Measurements from ENCODE around the gene NTF4. TPM values are rescaled to one million over a fixed set of nuclear protein-coding genes. Genes with fewer than 3 reads are reported as not detected.

NTF4 gene
- total RNA-seq, 1 experiment from 2014 or later: 3.9 TPM

DNA sequence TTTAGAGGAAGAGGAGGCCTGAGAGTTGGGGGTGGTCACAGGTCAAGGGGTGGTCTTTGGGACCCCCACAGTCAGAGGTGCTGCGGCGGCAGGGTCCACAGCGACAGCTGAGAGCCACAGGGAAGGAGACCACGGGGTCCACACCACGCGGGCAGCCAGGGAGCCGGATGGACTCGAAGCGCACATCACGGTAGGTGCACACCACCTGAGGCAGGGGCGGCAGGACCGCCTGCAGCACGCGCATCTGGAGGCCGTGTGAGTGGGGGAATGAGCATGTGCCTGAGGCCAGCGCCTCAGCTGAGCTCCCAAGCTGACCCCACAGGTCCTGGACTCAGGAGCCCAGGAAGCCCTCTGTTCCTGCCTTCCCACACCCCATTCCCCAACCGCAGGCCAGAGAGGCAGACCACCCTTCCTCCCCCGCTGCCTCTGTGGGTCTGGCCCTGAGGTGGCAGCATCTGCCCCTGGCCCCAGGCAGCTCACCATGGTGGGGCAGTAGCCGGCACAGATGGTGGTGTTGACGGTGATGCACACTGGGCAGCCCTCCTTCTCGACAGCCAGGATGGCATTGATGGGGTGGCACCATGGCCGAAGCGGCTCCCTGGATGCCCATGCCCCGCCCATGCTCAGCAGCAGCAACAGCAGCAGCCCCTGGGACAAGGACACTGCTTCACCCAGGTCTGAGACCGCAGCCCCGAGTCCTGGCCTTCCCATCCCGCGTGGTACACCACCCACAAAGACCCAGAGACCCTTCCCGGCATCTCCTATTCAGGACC, 48.4 kb downstream of the NTF4 start:
- peaks cover 23% of the 10 kb centered on the region for H3K4me1 Mint-ChIP-seq
- DNase-seq (ENCODE audit: low spot score) (no peak), ATAC-seq (no peak)
- no peak overlapping the region for H3K27ac Mint-ChIP-seq
- ChIA-PET POLR2A (no interaction called here), CTCF (interaction anchor here (6.5 kb wide), 1 partner anchor 16 kb away, joined by 78 read pairs; no protein-coding TSS in a partner anchor)
- H3K27me3 Mint-ChIP-seq (ENCODE audit: low read depth): peaks cover 30% of the 10 kb centered on the region
- H3K36me3 Mint-ChIP-seq: peaks cover 25% of the 10 kb centered on the region
- no peak overlapping the region for H3K4me3 Mint-ChIP-seq
- no peaks in the 10 kb centered on the region for H3K9me3 Mint-ChIP-seq
- TF ChIP-seq SOX15 (CRISPR knock-in tag; IDR thresholded peaks at IDR 0.05) (no peak), CREB1 (CRISPR knock-in tag; IDR thresholded peaks at IDR 0.05) (no peak), NFATC4 (CRISPR knock-in tag; IDR thresholded peaks at IDR 0.05) (no peak), ZNF423 (CRISPR knock-in tag; IDR thresholded peaks at IDR 0.05) (no peak), FOXK1 (CRISPR knock-in tag; IDR thresholded peaks at IDR 0.05) (no peak), NFE2L1 (CRISPR knock-in tag; IDR thresholded peaks at IDR 0.05) (no peak)
- TF ChIP-seq, protein P1, sequence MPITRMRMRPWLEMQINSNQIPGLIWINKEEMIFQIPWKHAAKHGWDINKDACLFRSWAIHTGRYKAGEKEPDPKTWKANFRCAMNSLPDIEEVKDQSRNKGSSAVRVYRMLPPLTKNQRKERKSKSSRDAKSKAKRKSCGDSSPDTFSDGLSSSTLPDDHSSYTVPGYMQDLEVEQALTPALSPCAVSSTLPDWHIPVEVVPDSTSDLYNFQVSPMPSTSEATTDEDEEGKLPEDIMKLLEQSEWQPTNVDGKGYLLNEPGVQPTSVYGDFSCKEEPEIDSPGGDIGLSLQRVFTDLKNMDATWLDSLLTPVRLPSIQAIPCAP (CRISPR knock-in tag; IDR thresholded peaks at IDR 0.05): no peak

- Mint-ChIP-seq H3K27ac (no peak overlapping the region), H3K4me1 (peaks cover 13% of the 10 kb centered on the region), H3K9me3 (no peaks in the 10 kb centered on the region), H3K4me3 (no peak overlapping the region), H3K27me3 (ENCODE audit: low read depth) (peaks cover 16% of the 10 kb centered on the region), H3K36me3 (peaks cover 32% of the 10 kb centered on the region)
- ATAC-seq: no peak
- TF ChIP-seq, protein P2, sequence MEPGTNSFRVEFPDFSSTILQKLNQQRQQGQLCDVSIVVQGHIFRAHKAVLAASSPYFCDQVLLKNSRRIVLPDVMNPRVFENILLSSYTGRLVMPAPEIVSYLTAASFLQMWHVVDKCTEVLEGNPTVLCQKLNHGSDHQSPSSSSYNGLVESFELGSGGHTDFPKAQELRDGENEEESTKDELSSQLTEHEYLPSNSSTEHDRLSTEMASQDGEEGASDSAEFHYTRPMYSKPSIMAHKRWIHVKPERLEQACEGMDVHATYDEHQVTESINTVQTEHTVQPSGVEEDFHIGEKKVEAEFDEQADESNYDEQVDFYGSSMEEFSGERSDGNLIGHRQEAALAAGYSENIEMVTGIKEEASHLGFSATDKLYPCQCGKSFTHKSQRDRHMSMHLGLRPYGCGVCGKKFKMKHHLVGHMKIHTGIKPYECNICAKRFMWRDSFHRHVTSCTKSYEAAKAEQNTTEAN (CRISPR knock-in tag; IDR thresholded peaks at IDR 0.05): no peak
- TF ChIP-seq, protein P3, sequence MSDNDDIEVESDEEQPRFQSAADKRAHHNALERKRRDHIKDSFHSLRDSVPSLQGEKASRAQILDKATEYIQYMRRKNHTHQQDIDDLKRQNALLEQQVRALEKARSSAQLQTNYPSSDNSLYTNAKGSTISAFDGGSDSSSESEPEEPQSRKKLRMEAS (CRISPR knock-in tag; IDR thresholded peaks at IDR 0.05): no peak
- TF ChIP-seq NFE2L1 (CRISPR knock-in tag; IDR thresholded peaks at IDR 0.05): no peak
- TF ChIP-seq ZNF512 (CRISPR knock-in tag; IDR thresholded peaks at IDR 0.05; ENCODE audit: borderline replicate concordance): no peak
- TF ChIP-seq FOXP1 (CRISPR knock-in tag; IDR thresholded peaks at IDR 0.05; ENCODE audit: borderline replicate concordance): no peak
- TF ChIP-seq ETV6 (CRISPR knock-in tag; IDR thresholded peaks at IDR 0.05): no peak
- no peak for TF ChIP-seq ELF4 (CRISPR knock-in tag; IDR thresholded peaks at IDR 0.05; ENCODE audit: low read depth)
- no peak for TF ChIP-seq ZNF416 (CRISPR knock-in tag; IDR thresholded peaks at IDR 0.05)
- DNase-seq (ENCODE audit: low spot score): no peak
- POLR2A ChIA-PET: no interaction called here
- CTCF ChIA-PET: interaction anchor here (1.8 kb wide), 1 partner anchor 15 kb away, joined by 10 read pairs; no protein-coding TSS in a partner anchor
Observed at GRCh38 chr19:49014870-49015255, 49.8 kb downstream of the NTF4 start.

GRCh38 chr19:49014123-49014869, 50.3 kb downstream of the NTF4 start:
- ATAC-seq: no peak
- Mint-ChIP-seq H3K4me1 (peaks cover 10% of the 10 kb centered on the region), H3K9me3 (no peaks in the 10 kb centered on the region), H3K4me3 (no peak overlapping the region), H3K27me3 (ENCODE audit: low read depth) (peaks cover 12% of the 10 kb centered on the region), H3K27ac (no peak overlapping the region), H3K36me3 (peaks cover 35% of the 10 kb centered on the region)
- CTCF ChIA-PET: interaction anchor here (1.3 to 1.9 kb wide), 3 partner anchors 14 to 83 kb away, joined by 4 to 10 read pairs (median 10); partner anchors contain the start of genes GYS1 and RUVBL2
- no peak for DNase-seq (ENCODE audit: low spot score)
- POLR2A ChIA-PET: no interaction called here
- TF ChIP-seq SMAD3 (CRISPR knock-in tag; IDR thresholded peaks at IDR 0.05; ENCODE audit: borderline replicate concordance) (no peak), ELF4 (CRISPR knock-in tag; IDR thresholded peaks at IDR 0.05; ENCODE audit: low read depth) (no peak), ZNF396 (CRISPR knock-in tag; IDR thresholded peaks at IDR 0.05; ENCODE audit: borderline replicate concordance) (no peak), USF2 (CRISPR knock-in tag; IDR thresholded peaks at IDR 0.05) (no peak), RELA (CRISPR knock-in tag; IDR thresholded peaks at IDR 0.05; ENCODE audit: borderline replicate concordance) (no peak), CREB1 (CRISPR knock-in tag; IDR thresholded peaks at IDR 0.05) (no peak), ZNF263 (CRISPR knock-in tag; IDR thresholded peaks at IDR 0.05; ENCODE audit: low read depth) (no peak)
- TF ChIP-seq, protein P4, sequence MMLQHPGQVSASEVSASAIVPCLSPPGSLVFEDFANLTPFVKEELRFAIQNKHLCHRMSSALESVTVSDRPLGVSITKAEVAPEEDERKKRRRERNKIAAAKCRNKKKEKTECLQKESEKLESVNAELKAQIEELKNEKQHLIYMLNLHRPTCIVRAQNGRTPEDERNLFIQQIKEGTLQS (CRISPR knock-in tag; conservative IDR thresholded peaks at IDR 0.05): no peak
- TF ChIP-seq, protein P5, sequence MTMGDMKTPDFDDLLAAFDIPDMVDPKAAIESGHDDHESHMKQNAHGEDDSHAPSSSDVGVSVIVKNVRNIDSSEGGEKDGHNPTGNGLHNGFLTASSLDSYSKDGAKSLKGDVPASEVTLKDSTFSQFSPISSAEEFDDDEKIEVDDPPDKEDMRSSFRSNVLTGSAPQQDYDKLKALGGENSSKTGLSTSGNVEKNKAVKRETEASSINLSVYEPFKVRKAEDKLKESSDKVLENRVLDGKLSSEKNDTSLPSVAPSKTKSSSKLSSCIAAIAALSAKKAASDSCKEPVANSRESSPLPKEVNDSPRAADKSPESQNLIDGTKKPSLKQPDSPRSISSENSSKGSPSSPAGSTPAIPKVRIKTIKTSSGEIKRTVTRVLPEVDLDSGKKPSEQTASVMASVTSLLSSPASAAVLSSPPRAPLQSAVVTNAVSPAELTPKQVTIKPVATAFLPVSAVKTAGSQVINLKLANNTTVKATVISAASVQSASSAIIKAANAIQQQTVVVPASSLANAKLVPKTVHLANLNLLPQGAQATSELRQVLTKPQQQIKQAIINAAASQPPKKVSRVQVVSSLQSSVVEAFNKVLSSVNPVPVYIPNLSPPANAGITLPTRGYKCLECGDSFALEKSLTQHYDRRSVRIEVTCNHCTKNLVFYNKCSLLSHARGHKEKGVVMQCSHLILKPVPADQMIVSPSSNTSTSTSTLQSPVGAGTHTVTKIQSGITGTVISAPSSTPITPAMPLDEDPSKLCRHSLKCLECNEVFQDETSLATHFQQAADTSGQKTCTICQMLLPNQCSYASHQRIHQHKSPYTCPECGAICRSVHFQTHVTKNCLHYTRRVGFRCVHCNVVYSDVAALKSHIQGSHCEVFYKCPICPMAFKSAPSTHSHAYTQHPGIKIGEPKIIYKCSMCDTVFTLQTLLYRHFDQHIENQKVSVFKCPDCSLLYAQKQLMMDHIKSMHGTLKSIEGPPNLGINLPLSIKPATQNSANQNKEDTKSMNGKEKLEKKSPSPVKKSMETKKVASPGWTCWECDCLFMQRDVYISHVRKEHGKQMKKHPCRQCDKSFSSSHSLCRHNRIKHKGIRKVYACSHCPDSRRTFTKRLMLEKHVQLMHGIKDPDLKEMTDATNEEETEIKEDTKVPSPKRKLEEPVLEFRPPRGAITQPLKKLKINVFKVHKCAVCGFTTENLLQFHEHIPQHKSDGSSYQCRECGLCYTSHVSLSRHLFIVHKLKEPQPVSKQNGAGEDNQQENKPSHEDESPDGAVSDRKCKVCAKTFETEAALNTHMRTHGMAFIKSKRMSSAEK (CRISPR knock-in tag; IDR thresholded peaks at IDR 0.05; ENCODE audit: borderline replicate concordance): no peak
